Pancreas (tissue), 10 donors: ENCODE results near the gene KCNH8. TPM values are rescaled to one million over a fixed set of nuclear protein-coding genes. Genes with fewer than 3 reads are reported as not detected.

ENCODE experiments used
- ATAC-seq, 4 donors: fragments of 200-7000 bp; cut with Tn5 transposase; one replicate each; pipeline versions ENCODE4 v1.8.0 to v1.9.1; 2020; ENCODE audit warnings: mild to moderate bottlenecking in 4 of 4, moderate library complexity in 4 of 4
- DNase-seq, 6 donors: peaks; one replicate each; pipeline ENCODE4 v3.0.0-alpha.2; 2020
- FAIRE-seq: peaks from 2 replicates; lab custom pipeline; 2012; peaks lifted over from hg19 to GRCh38; lab: Jason Lieb, UNC
- H3K27ac ChIP-seq, 4 donors: fragments of 200-600 bp; sonication (generic); 1 replicate in 3 of 4; 2 replicates in 1 of 4; pipeline versions ENCODE4 v1.5.0 to v1.8.0; 2020
- H3K27me3 ChIP-seq, 4 donors: fragments of 200-600 bp; one replicate each; pipeline ENCODE4 v1.8.0; 2021
- H3K36me3 ChIP-seq, 3 donors: fragments of 200-600 bp; sonication (generic) in 1 of 3; one replicate each; pipeline versions ENCODE4 v1.5.0 to v1.8.0; 2020 to 2021
- H3K4me1 ChIP-seq, 3 donors: fragments of 200-600 bp; one replicate each; pipeline ENCODE4 v1.8.0; 2021
- H3K4me3 ChIP-seq, 4 donors: fragments of 200-600 bp; sonication (generic) in 2 of 4; one replicate each; pipeline versions ENCODE4 v1.5.0 to v1.8.0; 2020 to 2021
- H3K9me3 ChIP-seq, 4 donors: fragments of 200-600 bp; one replicate each; pipeline ENCODE4 v1.8.0; 2021
- WGBS, 2 donors: extraction: QIAGEN DNeasy Blood & Tissue Kit; methylation state at CpG; one replicate each; pipeline ENCODE4 v1.1.7; 2013; 5-methylcytosine and 5-hydroxymethylcytosine counted together
- intact Hi-C, 3 donors: fragments of 100-400 bp; cut with DNase I; formaldehyde crosslinking; loops; one replicate each; pipeline versions ENCODE4 v1.11.1 to v1.14.2; 2022
- microRNA-seq, 2 donors: library from miRNA; unstranded; fragments of <30 nt; microRNA quantifications; one replicate each; pipeline versions ENCODE4 to v1.1.0, GENCODE V29; 2019 to 2020
- polyA plus RNA-seq, 2 donors: library from polyadenylated mRNA; stranded (reverse); fragments of 200-250 nt; gene quantifications; one replicate each; pipeline ENCODE4 v1.2.3, GENCODE V29; 2013
- total RNA-seq, 6 donors: library from RNA; stranded (reverse); fragmentation: NEBNext Ultra II Directional in 4 of 6; extraction: Animal tissue kit (Norgen Biotek cat#: 25700) in 4 of 6; gene quantifications; one replicate each; pipeline versions ENCODE4 v1.2.1 to v1.2.4, GENCODE V29; 2021 to 2023
- TF ChIP-seq, protein P1 (sequence below), 4 donors: fragments of 200-600 bp; sonication (generic) in 3 of 4; IDR thresholded peaks; one replicate each; pipeline versions ENCODE4 v1.5.0 to v1.8.0; 2021; ENCODE audit warnings: antibody characterized with exemption in 4 of 4
- donor health status: healthy with polysubstance abuse.
- donor health status: DM: no; HTN: no; CAD: no; lungs with moderate emphysema.
- donor health status: DM: no; HTN: no; CAD: no.
- donor health status: control.
- donor health status: control.
- donor health status: Bipolar disorder and iron deficiency.
- donor health status: DM: yes; HTN: yes; CAD: no.
- donor health status: DM: no; HTN: no; CAD: no.
- donor health status: DM: no; HTN: no; CAD: no.
- donor health status: DM: yes; HTN: yes; CAD: no.

KCNH8 gene
- total and polyA plus RNA-seq, 8 donors: 0.51 to 2.6 (median 1.0) TPM

GRCh38 chr3:19559724-19560442 is 411.6 kb downstream of the KCNH8 start:
- intact Hi-C loops: no loop called here

DNA sequence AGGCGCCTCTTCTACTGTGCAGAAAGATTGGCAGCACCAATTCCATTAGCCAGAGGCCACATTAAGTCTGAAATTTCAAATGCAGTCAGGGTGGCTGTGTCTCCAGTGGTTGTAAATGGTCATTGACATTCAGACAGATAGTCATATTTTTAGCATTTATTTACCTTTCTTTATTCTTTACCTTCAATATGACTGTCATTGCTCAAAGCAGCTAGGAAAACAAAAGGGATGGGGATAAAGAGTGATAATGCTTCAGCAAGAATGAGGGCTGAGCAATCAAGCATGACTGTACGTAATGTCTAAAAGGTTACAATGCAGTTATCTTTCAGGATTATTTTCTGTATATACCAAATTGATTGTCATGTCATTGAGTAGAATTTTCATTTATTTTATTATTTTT is 425.3 kb downstream of the KCNH8 start:
- TF ChIP-seq, protein P1, sequence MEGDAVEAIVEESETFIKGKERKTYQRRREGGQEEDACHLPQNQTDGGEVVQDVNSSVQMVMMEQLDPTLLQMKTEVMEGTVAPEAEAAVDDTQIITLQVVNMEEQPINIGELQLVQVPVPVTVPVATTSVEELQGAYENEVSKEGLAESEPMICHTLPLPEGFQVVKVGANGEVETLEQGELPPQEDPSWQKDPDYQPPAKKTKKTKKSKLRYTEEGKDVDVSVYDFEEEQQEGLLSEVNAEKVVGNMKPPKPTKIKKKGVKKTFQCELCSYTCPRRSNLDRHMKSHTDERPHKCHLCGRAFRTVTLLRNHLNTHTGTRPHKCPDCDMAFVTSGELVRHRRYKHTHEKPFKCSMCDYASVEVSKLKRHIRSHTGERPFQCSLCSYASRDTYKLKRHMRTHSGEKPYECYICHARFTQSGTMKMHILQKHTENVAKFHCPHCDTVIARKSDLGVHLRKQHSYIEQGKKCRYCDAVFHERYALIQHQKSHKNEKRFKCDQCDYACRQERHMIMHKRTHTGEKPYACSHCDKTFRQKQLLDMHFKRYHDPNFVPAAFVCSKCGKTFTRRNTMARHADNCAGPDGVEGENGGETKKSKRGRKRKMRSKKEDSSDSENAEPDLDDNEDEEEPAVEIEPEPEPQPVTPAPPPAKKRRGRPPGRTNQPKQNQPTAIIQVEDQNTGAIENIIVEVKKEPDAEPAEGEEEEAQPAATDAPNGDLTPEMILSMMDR (IDR thresholded peaks at IDR 0.05): no peak
- ATAC-seq: no peak

More at GRCh38 chr3:19559724-19560442, 411.6 kb downstream of the KCNH8 start:
- DNase-seq (no peak), FAIRE-seq (no peak), ATAC-seq (no peak)
- TF ChIP-seq, protein P1 (IDR thresholded peaks at IDR 0.05): no peak
- no peaks in the 10 kb centered on the region for H3K4me1 ChIP-seq
- H3K9me3 ChIP-seq: no peaks in the 10 kb centered on the region
- 76 to 78% methylated on average over 4 of the region's 4 CpGs for WGBS, 2 donors
- H3K27ac ChIP-seq: no peak overlapping the region
- no peak overlapping the region for H3K4me3 ChIP-seq
- no peaks in the 10 kb centered on the region for H3K27me3 ChIP-seq
- H3K36me3 ChIP-seq: no peaks in the 10 kb centered on the region

GRCh38 chr3:19574268-19574667 is 426.0 kb downstream of the KCNH8 start:
- Histone ChIP-seq H3K27me3 (no peaks in the 10 kb centered on the region), H3K36me3 (no peaks in the 10 kb centered on the region), H3K9me3 (no peaks in the 10 kb centered on the region), H3K27ac (no peak overlapping the region), H3K4me3 (no peak overlapping the region), H3K4me1 (no peaks in the 10 kb centered on the region)
- FAIRE-seq (no peak), ATAC-seq (no peak), DNase-seq (no peak)
- intact Hi-C loops: no loop called here
- TF ChIP-seq, protein P1 (IDR thresholded peaks at IDR 0.05): no peak
- WGBS, 2 donors: 61 to 67% methylated on average over 3 of the region's 3 CpGs

More for the DNA sequence above, 425.3 kb downstream of the KCNH8 start:
- no peak for FAIRE-seq
- no peak for DNase-seq
- H3K27ac ChIP-seq: no peak overlapping the region
- intact Hi-C loops: no loop called here
- no peaks in the 10 kb centered on the region for H3K36me3 ChIP-seq
- WGBS, 2 donors: 59 to 74% methylated on average over 2 of the region's 2 CpGs
- no peak overlapping the region for H3K4me3 ChIP-seq
- H3K27me3 ChIP-seq: no peaks in the 10 kb centered on the region
- H3K4me1 ChIP-seq: no peaks in the 10 kb centered on the region
- no peaks in the 10 kb centered on the region for H3K9me3 ChIP-seq

- intact Hi-C loops: no loop called here
- DNase-seq (no peak), FAIRE-seq (no peak), ATAC-seq (no peak)
- TF ChIP-seq, protein P1 (IDR thresholded peaks at IDR 0.05): no peak
- WGBS, 2 donors: 67 to 71% methylated on average over 3 of the region's 3 CpGs
- H3K4me1 ChIP-seq: no peaks in the 10 kb centered on the region
- H3K27me3 ChIP-seq: no peaks in the 10 kb centered on the region
- H3K4me3 ChIP-seq: no peak overlapping the region
- H3K9me3 ChIP-seq: no peaks in the 10 kb centered on the region
- H3K27ac ChIP-seq: no peak overlapping the region
- H3K36me3 ChIP-seq: no peaks in the 10 kb centered on the region
Observed at GRCh38 chr3:19576343-19576742, 428.0 kb downstream of the KCNH8 start.

Small RNAs within 50 kb of the gene (microRNA-seq; reads per million reads assigned to microRNA genes)
- gene MIR4791: 0 to 0.59 reads per million in 2 donors
